Right hindlimb (tissue), 1 donor: ENCODE data around the gene ASPSCR1.
"Not testable (repeated sequence)": the region's sequence is repeated elsewhere in the genome, so short reads cannot be mapped to it uniquely, and the experiment has no call there.

Experiments
- DNase-seq: peaks from one replicate; pipeline ENCODE4 v3.0.0-alpha.2; 2018

Gene ASPSCR1

GRCh38 chr17:81942167-81942553 lies 35.3 kb upstream of the ASPSCR1 start:
- DNase-seq = no peak

GRCh38 chr17:81944858-81945257 lies 32.6 kb upstream of the ASPSCR1 start:
- DNase-seq = no peak

GRCh38 chr17:81947189-81947588 lies 30.2 kb upstream of the ASPSCR1 start, which contains the start of gene MYADML2:
Gene MYADML2, minus strand, starts transcription at chr17:81947233. Its CDS starts 5,492 bp downstream, at chr17:81941741.
- DNase-seq = no peak

- no peak for DNase-seq
These were observed 28.6 kb upstream of the ASPSCR1 start for GRCh38 chr17:81948635-81949378.

GRCh38 chr17:81950501-81950900 lies 26.9 kb upstream of the ASPSCR1 start:
- no peak for DNase-seq

- DNase-seq = no peak
These were observed 25.4 kb upstream of the ASPSCR1 start for GRCh38 chr17:81951785-81952684.

- no peak for DNase-seq
These were observed 24.6 kb upstream of the ASPSCR1 start for GRCh38 chr17:81952792-81953228.

- DNase-seq = not testable (repeated sequence)
These were observed 24.0 kb upstream of the ASPSCR1 start for GRCh38 chr17:81953443-81953842.

- DNase-seq = no peak
These were observed 23.0 kb upstream of the ASPSCR1 start for GRCh38 chr17:81954131-81955057.

- no peak for DNase-seq
These were observed 22.3 kb upstream of the ASPSCR1 start for GRCh38 chr17:81955058-81955681.

GRCh38 chr17:81955756-81956544 lies 21.5 kb upstream of the ASPSCR1 start:
- DNase-seq = no peak

- no peak for DNase-seq
These were observed 20.5 kb upstream of the ASPSCR1 start for GRCh38 chr17:81956607-81957589.

- no peak for DNase-seq
These were observed 19.6 kb upstream of the ASPSCR1 start for GRCh38 chr17:81957691-81958432.

- DNase-seq = no peak
These were observed 18.6 kb upstream of the ASPSCR1 start for GRCh38 chr17:81958633-81959342.

- DNase-seq = peak; percentile 67
These were observed 17.9 kb upstream of the ASPSCR1 start for GRCh38 chr17:81959362-81960129.

GRCh38 chr17:81960130-81960958 lies 17.1 kb upstream of the ASPSCR1 start:
- no peak for DNase-seq

- peak; percentile 59 for DNase-seq
These were observed 16.3 kb upstream of the ASPSCR1 start, which contains the start of gene NOTUM for GRCh38 chr17:81961087-81961511. Gene NOTUM, minus strand, starts transcription at chr17:81961187. Its CDS starts 278 bp downstream, at chr17:81960909.
